WTC11 (cell line): ENCODE data around the gene LDB2. TPM values are rescaled to one million over a fixed set of nuclear protein-coding genes. Genes with fewer than 3 reads are reported as not detected.

Source experiments
- ATAC-seq: fragments of 200-7000 bp; cut with Tn5 transposase; 2 replicates; pipeline ENCODE4 v1.10.0; 2021; ENCODE audit warnings: mild to moderate bottlenecking, moderate library complexity
- CTCF ChIA-PET: fragments of 300-600 bp; sonication (Branson Sonifier 250); formaldehyde crosslinking; loops from one replicate; lab custom pipeline; 2021; ENCODE audit warnings: antibody characterized with exemption; lab: Charles Lee
- POLR2A ChIA-PET: fragments of 350-600 bp; sonication (Branson Sonifier 250); formaldehyde crosslinking; loops from one replicate; lab custom pipeline; 2021; ENCODE audit warnings: antibody characterized with exemption; lab: Charles Lee
- DNase-seq: peaks from one replicate; pipeline ENCODE4 v3.0.0; 2021; ENCODE audit warnings: low spot score
- H3K27ac Mint-ChIP-seq: 2 replicates; pipeline ENCODE4 v1.8.0; 2021; ENCODE audit warnings: mixed read lengths
- H3K27me3 Mint-ChIP-seq: 2 replicates; pipeline ENCODE4 v1.8.0; 2021; ENCODE audit warnings: low read depth, mild to moderate bottlenecking, moderate library complexity, mixed read lengths
- H3K36me3 Mint-ChIP-seq: 2 replicates; pipeline ENCODE4 v1.8.0; 2021; ENCODE audit warnings: mixed read lengths
- H3K4me1 Mint-ChIP-seq: 2 replicates; pipeline ENCODE4 v1.8.0; 2022; ENCODE audit warnings: mixed read lengths
- H3K4me3 Mint-ChIP-seq: 2 replicates; pipeline ENCODE4 v1.8.0; 2021; ENCODE audit warnings: mild to moderate bottlenecking, moderate library complexity, mixed read lengths
- H3K9me3 Mint-ChIP-seq: 2 replicates; pipeline ENCODE4 v1.8.0; 2021; ENCODE audit warnings: mixed read lengths
- CREM ChIP-seq: sonication (generic); formaldehyde crosslinking; IDR thresholded peaks from 2 replicates; pipeline ENCODE4 v1.8.1; 2022; ENCODE audit warnings: mild to moderate bottlenecking, missing genetic modification reagents, moderate library complexity
- ELF4 ChIP-seq: sonication (generic); formaldehyde crosslinking; IDR thresholded peaks from 2 replicates; pipeline ENCODE4 v1.8.1; 2022; ENCODE audit warnings: low read depth, mild to moderate bottlenecking, moderate library complexity, missing genetic modification reagents
- EMX1 ChIP-seq: fragments of 250-450 bp; sonication (Bioruptor Pico); IDR thresholded peaks from 2 replicates; pipeline ENCODE4 v1.8.0; 2021; ENCODE audit warnings: mild to moderate bottlenecking
- FOXJ3 ChIP-seq: sonication (generic); formaldehyde crosslinking; IDR thresholded peaks from 2 replicates; pipeline ENCODE4 v1.9.0; 2021; ENCODE audit warnings: missing genetic modification reagents, mild to moderate bottlenecking, borderline replicate concordance
- KAT7 ChIP-seq: sonication (generic); formaldehyde crosslinking; IDR thresholded peaks from 2 replicates; pipeline ENCODE4 v1.8.1; 2023; ENCODE audit warnings: missing genetic modification reagents, mild to moderate bottlenecking, borderline replicate concordance
- OVOL2 ChIP-seq: fragments of 250-450 bp; sonication (Bioruptor Pico); IDR thresholded peaks from 2 replicates; pipeline ENCODE4 v1.9.0; 2021; ENCODE audit warnings: mild to moderate bottlenecking, borderline replicate concordance
- TEAD4 ChIP-seq: sonication (generic); formaldehyde crosslinking; IDR thresholded peaks from 2 replicates; pipeline ENCODE4 v1.8.0; 2022; ENCODE audit warnings: mild to moderate bottlenecking, missing genetic modification reagents
- TP53 ChIP-seq: sonication (generic); formaldehyde crosslinking; IDR thresholded peaks from 2 replicates; pipeline ENCODE4 v1.8.1; 2023; ENCODE audit warnings: mild to moderate bottlenecking, missing genetic modification reagents
- ZNF121 ChIP-seq: sonication (generic); formaldehyde crosslinking; IDR thresholded peaks from 2 replicates; pipeline ENCODE4 v1.8.0; 2023; ENCODE audit warnings: missing genetic modification reagents
- ZNF263 ChIP-seq: sonication (generic); formaldehyde crosslinking; IDR thresholded peaks from 2 replicates; pipeline ENCODE4 v1.8.1; 2022; ENCODE audit warnings: low read depth, mild to moderate bottlenecking, moderate library complexity, missing genetic modification reagents
- total RNA-seq: library from RNA; stranded (reverse); gene quantifications from 3 replicates; pipeline ENCODE4 v1.2.3, GENCODE V29; 2021
- TF ChIP-seq, protein P1 (sequence below): sonication (generic); formaldehyde crosslinking; IDR thresholded peaks from 2 replicates; pipeline ENCODE4 v1.8.0; 2023; ENCODE audit warnings: missing genetic modification reagents, mild to moderate bottlenecking, borderline replicate concordance
- TF ChIP-seq, protein P2 (sequence below): sonication (generic); formaldehyde crosslinking; conservative IDR thresholded peaks from 2 replicates; pipeline ENCODE4 v1.8.1; 2023; ENCODE audit warnings: mild to moderate bottlenecking, low read depth, missing genetic modification reagents, moderate library complexity
- TF ChIP-seq, protein P3 (sequence below): sonication (generic); formaldehyde crosslinking; IDR thresholded peaks from 2 replicates; pipeline ENCODE4 v1.8.1; 2022; ENCODE audit warnings: low read depth, mild to moderate bottlenecking, moderate library complexity, missing genetic modification reagents, borderline replicate concordance
- TF ChIP-seq, protein P4 (sequence below): sonication (generic); formaldehyde crosslinking; IDR thresholded peaks from 2 replicates; pipeline ENCODE4 v1.8.1; 2022; ENCODE audit warnings: low read depth, missing genetic modification reagents, borderline replicate concordance
- TF ChIP-seq, protein P5 (sequence below): sonication (generic); formaldehyde crosslinking; IDR thresholded peaks from 2 replicates; pipeline ENCODE4 v1.8.0; 2022; ENCODE audit warnings: mild to moderate bottlenecking, missing genetic modification reagents
- TF ChIP-seq, protein P6 (sequence below): sonication (generic); formaldehyde crosslinking; IDR thresholded peaks from 2 replicates; pipeline ENCODE4 v1.8.0; 2022; ENCODE audit warnings: missing genetic modification reagents

Gene LDB2
- total RNA-seq, 1 experiment from 2014 or later: 62.4 TPM

DNA sequence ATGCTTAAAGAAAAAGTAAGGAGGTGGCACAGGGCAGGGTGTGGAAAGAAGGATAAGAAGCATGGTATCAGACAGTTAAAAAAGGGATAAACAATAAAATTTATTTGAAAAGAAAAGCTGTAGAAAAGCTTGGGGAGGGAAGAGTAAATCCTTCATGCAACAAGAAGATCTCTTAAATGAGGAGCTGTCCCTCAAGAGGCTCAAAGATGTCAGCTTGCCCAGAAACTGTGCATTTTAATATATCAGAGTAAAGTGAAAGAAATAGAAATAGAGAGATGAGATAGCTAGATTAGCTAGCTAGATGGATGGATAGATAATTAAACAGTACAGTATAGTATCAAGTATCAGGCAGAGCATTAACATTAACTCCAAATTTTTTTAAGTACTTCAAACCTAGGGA, 170.3 kb downstream of the LDB2 start:
- TF ChIP-seq ELF4 (no peak), ZNF263 (CRISPR knock-in tag) (no peak), CREM (CRISPR knock-in tag) (no peak), TEAD4 (no peak), KAT7 (CRISPR knock-in tag) (no peak), EMX1 (CRISPR knock-in tag) (no peak), TP53 (CRISPR knock-in tag) (no peak), ZNF121 (CRISPR knock-in tag) (no peak), FOXJ3 (CRISPR knock-in tag) (no peak), OVOL2 (CRISPR knock-in tag) (no peak)
- TF ChIP-seq, protein P1, sequence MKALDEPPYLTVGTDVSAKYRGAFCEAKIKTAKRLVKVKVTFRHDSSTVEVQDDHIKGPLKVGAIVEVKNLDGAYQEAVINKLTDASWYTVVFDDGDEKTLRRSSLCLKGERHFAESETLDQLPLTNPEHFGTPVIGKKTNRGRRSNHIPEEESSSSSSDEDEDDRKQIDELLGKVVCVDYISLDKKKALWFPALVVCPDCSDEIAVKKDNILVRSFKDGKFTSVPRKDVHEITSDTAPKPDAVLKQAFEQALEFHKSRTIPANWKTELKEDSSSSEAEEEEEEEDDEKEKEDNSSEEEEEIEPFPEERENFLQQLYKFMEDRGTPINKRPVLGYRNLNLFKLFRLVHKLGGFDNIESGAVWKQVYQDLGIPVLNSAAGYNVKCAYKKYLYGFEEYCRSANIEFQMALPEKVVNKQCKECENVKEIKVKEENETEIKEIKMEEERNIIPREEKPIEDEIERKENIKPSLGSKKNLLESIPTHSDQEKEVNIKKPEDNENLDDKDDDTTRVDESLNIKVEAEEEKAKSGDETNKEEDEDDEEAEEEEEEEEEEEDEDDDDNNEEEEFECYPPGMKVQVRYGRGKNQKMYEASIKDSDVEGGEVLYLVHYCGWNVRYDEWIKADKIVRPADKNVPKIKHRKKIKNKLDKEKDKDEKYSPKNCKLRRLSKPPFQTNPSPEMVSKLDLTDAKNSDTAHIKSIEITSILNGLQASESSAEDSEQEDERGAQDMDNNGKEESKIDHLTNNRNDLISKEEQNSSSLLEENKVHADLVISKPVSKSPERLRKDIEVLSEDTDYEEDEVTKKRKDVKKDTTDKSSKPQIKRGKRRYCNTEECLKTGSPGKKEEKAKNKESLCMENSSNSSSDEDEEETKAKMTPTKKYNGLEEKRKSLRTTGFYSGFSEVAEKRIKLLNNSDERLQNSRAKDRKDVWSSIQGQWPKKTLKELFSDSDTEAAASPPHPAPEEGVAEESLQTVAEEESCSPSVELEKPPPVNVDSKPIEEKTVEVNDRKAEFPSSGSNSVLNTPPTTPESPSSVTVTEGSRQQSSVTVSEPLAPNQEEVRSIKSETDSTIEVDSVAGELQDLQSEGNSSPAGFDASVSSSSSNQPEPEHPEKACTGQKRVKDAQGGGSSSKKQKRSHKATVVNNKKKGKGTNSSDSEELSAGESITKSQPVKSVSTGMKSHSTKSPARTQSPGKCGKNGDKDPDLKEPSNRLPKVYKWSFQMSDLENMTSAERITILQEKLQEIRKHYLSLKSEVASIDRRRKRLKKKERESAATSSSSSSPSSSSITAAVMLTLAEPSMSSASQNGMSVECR: no peak
- TF ChIP-seq, protein P2, sequence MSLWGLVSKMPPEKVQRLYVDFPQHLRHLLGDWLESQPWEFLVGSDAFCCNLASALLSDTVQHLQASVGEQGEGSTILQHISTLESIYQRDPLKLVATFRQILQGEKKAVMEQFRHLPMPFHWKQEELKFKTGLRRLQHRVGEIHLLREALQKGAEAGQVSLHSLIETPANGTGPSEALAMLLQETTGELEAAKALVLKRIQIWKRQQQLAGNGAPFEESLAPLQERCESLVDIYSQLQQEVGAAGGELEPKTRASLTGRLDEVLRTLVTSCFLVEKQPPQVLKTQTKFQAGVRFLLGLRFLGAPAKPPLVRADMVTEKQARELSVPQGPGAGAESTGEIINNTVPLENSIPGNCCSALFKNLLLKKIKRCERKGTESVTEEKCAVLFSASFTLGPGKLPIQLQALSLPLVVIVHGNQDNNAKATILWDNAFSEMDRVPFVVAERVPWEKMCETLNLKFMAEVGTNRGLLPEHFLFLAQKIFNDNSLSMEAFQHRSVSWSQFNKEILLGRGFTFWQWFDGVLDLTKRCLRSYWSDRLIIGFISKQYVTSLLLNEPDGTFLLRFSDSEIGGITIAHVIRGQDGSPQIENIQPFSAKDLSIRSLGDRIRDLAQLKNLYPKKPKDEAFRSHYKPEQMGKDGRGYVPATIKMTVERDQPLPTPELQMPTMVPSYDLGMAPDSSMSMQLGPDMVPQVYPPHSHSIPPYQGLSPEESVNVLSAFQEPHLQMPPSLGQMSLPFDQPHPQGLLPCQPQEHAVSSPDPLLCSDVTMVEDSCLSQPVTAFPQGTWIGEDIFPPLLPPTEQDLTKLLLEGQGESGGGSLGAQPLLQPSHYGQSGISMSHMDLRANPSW: no peak
- TF ChIP-seq, protein P3, sequence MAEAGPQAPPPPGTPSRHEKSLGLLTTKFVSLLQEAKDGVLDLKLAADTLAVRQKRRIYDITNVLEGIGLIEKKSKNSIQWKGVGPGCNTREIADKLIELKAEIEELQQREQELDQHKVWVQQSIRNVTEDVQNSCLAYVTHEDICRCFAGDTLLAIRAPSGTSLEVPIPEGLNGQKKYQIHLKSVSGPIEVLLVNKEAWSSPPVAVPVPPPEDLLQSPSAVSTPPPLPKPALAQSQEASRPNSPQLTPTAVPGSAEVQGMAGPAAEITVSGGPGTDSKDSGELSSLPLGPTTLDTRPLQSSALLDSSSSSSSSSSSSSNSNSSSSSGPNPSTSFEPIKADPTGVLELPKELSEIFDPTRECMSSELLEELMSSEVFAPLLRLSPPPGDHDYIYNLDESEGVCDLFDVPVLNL (CRISPR knock-in tag): no peak
- TF ChIP-seq, protein P4, sequence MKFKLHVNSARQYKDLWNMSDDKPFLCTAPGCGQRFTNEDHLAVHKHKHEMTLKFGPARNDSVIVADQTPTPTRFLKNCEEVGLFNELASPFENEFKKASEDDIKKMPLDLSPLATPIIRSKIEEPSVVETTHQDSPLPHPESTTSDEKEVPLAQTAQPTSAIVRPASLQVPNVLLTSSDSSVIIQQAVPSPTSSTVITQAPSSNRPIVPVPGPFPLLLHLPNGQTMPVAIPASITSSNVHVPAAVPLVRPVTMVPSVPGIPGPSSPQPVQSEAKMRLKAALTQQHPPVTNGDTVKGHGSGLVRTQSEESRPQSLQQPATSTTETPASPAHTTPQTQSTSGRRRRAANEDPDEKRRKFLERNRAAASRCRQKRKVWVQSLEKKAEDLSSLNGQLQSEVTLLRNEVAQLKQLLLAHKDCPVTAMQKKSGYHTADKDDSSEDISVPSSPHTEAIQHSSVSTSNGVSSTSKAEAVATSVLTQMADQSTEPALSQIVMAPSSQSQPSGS (CRISPR knock-in tag): no peak
- TF ChIP-seq, protein P5, sequence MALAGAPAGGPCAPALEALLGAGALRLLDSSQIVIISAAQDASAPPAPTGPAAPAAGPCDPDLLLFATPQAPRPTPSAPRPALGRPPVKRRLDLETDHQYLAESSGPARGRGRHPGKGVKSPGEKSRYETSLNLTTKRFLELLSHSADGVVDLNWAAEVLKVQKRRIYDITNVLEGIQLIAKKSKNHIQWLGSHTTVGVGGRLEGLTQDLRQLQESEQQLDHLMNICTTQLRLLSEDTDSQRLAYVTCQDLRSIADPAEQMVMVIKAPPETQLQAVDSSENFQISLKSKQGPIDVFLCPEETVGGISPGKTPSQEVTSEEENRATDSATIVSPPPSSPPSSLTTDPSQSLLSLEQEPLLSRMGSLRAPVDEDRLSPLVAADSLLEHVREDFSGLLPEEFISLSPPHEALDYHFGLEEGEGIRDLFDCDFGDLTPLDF: no peak
- TF ChIP-seq, protein P6, sequence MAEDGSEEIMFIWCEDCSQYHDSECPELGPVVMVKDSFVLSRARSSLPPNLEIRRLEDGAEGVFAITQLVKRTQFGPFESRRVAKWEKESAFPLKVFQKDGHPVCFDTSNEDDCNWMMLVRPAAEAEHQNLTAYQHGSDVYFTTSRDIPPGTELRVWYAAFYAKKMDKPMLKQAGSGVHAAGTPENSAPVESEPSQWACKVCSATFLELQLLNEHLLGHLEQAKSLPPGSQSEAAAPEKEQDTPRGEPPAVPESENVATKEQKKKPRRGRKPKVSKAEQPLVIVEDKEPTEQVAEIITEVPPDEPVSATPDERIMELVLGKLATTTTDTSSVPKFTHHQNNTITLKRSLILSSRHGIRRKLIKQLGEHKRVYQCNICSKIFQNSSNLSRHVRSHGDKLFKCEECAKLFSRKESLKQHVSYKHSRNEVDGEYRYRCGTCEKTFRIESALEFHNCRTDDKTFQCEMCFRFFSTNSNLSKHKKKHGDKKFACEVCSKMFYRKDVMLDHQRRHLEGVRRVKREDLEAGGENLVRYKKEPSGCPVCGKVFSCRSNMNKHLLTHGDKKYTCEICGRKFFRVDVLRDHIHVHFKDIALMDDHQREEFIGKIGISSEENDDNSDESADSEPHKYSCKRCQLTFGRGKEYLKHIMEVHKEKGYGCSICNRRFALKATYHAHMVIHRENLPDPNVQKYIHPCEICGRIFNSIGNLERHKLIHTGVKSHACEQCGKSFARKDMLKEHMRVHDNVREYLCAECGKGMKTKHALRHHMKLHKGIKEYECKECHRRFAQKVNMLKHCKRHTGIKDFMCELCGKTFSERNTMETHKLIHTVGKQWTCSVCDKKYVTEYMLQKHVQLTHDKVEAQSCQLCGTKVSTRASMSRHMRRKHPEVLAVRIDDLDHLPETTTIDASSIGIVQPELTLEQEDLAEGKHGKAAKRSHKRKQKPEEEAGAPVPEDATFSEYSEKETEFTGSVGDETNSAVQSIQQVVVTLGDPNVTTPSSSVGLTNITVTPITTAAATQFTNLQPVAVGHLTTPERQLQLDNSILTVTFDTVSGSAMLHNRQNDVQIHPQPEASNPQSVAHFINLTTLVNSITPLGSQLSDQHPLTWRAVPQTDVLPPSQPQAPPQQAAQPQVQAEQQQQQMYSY (CRISPR knock-in tag): no peak
- H3K4me1 Mint-ChIP-seq: peaks cover 60% of the 10 kb centered on the region
- H3K27ac Mint-ChIP-seq: no peak overlapping the region

More for the DNA sequence above, 170.3 kb downstream of the LDB2 start:
- DNase-seq (no peak), ATAC-seq (no peak)
- Mint-ChIP-seq H3K9me3 (peaks cover 28% of the 10 kb centered on the region), H3K27me3 (no peaks in the 10 kb centered on the region; the same call in 1 of the 2 replicates), H3K36me3 (peaks cover 23% of the 10 kb centered on the region), H3K4me3 (no peak overlapping the region)
- CTCF ChIA-PET: interaction anchor here (2.5 kb wide), 1 partner anchor 145 kb away, joined by 12 read pairs; no protein-coding TSS in a partner anchor
- POLR2A ChIA-PET: no interaction called here
